CD4-positive, alpha-beta T cell (primary cell): ENCODE results near the gene CHD9. TPM values are rescaled to one million over a fixed set of nuclear protein-coding genes. Genes with fewer than 3 reads are reported as not detected.

Experiments
- ATAC-seq: fragments of 200-7000 bp; cut with Tn5 transposase; one replicate; pipeline ENCODE4 v1.10.0; 2022; ENCODE audit warnings: mild to moderate bottlenecking; ENCODE audit not compliant: poor library complexity
- CTCF ChIA-PET: fragments of 350-600 bp; sonication (Branson Sonifier 250); formaldehyde crosslinking; loops from one replicate; lab custom pipeline; 2021; ENCODE audit warnings: antibody characterized with exemption, inconsistent platforms; lab: Charles Lee
- POLR2A ChIA-PET: fragments of 350-600 bp; sonication (Branson Sonifier 250); formaldehyde crosslinking; loops from one replicate; lab custom pipeline; 2021; ENCODE audit warnings: antibody characterized with exemption, inconsistent platforms; lab: Charles Lee
- DNase-seq, 14 experiments: peaks; one replicate each; pipeline ENCODE4 v3.0.0-alpha.2; 2013 to 2020; ENCODE audit warnings: mixed read lengths in 2 of 14
- H3K27ac ChIP-seq, 2 donors: one replicate each; pipeline versions ENCODE4 v1.5.1 to v1.7.0; 2013; ENCODE audit warnings: low read length in 2 of 2, low read depth in 1 of 2, mild to moderate bottlenecking in 1 of 2
- H3K27me3 ChIP-seq, 2 experiments: 1 replicate in 1 of 2; 2 replicates in 1 of 2; pipeline versions ENCODE4 v1.6.1 to v1.7.0; 2013; ENCODE audit warnings: low read length in 2 of 2, control low read depth in 1 of 2, mild to moderate bottlenecking in 1 of 2, moderate library complexity in 1 of 2; ENCODE audit not compliant: insufficient read depth in 2 of 2, control insufficient read depth in 1 of 2
- H3K36me3 ChIP-seq: one replicate; pipeline ENCODE4 v1.6.1; 2013; ENCODE audit warnings: low read length, control low read depth; ENCODE audit not compliant: insufficient read depth
- H3K4me1 ChIP-seq: one replicate; pipeline ENCODE4 v1.6.1; 2013; ENCODE audit warnings: low read length, control low read depth; ENCODE audit not compliant: insufficient read depth
- H3K4me3 ChIP-seq: one replicate; pipeline ENCODE4 v1.5.1; 2013; ENCODE audit warnings: mild to moderate bottlenecking, low read length, moderate library complexity
- H3K9me3 ChIP-seq, 2 experiments: 1 replicate in 1 of 2; 2 replicates in 1 of 2; pipeline versions ENCODE4 v1.6.1 to v1.7.0; 2013; ENCODE audit warnings: low read length in 2 of 2, mild to moderate bottlenecking in 2 of 2, control low read depth in 1 of 2, moderate library complexity in 1 of 2; ENCODE audit not compliant: control insufficient read depth in 1 of 2, insufficient read depth in 1 of 2
- H3K27ac Mint-ChIP-seq: one replicate; pipeline ENCODE4 v1.8.0; 2020; ENCODE audit warnings: mixed read lengths
- H3K27me3 Mint-ChIP-seq: one replicate; pipeline ENCODE4 v1.8.0; 2021; ENCODE audit warnings: mixed read lengths
- H3K36me3 Mint-ChIP-seq: one replicate; pipeline ENCODE4 v1.8.0; 2021; ENCODE audit warnings: low read depth, mixed read lengths
- H3K4me1 Mint-ChIP-seq: one replicate; pipeline ENCODE4 v1.8.0; 2021; ENCODE audit warnings: low read depth, mixed read lengths
- H3K4me3 Mint-ChIP-seq: one replicate; pipeline ENCODE4 v1.8.0; 2020; ENCODE audit warnings: mild to moderate bottlenecking, mixed read lengths
- H3K9me3 Mint-ChIP-seq: one replicate; pipeline ENCODE4 v1.8.0; 2020; ENCODE audit warnings: mixed read lengths
- intact Hi-C, 2 experiments: fragments of 100-400 bp; cut with DNase I in 1 of 2; cut with micrococcal nuclease in 1 of 2; formaldehyde crosslinking; loops; one replicate each; pipeline versions ENCODE4 v1.15.1 to v1.9.0; 2023 to 2025; cut with DNase I, micrococcal nuclease
- total RNA-seq, 174 experiments: library from RNA in 2 of 174; stranded (reverse) in 2 of 174; gene quantifications; one replicate each; pipeline ENCODE4 v1.2.3 and lab custom pipeline; 2021 to 2026
- TF ChIP-seq, protein P1 (sequence below): fragments of 200-600 bp; IDR thresholded peaks from one replicate; pipeline ENCODE4 v1.8.0; 2022; ENCODE audit warnings: antibody characterized with exemption, mild to moderate bottlenecking

Gene CHD9
- total RNA-seq, 2 experiments from 2014 or later: 28.2 to 28.8 TPM

DNA sequence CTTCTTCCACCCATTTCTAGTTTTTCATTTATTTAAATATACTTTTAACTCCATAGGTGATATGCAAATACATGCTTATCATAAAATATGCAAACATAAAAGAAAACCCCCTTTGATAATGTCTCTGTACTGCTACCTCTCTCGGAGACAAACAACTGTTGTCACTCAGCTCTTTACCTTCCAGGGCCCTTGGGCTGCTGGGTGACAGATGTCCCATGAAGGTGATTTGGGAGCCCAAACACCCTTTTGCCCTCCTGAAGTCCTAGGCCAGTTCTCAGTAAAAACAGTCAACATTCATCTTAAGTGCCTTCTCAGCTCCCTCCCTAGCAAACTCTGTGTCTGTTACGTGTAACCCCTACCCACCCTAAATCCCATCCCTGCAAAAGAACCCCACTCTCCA is 37.5 kb downstream of the CHD9 start:
- intact Hi-C loops: no loop called here
- Mint-ChIP-seq H3K27ac (no peak overlapping the region), H3K4me3 (no peak overlapping the region), H3K36me3 (no peaks in the 10 kb centered on the region), H3K27me3 (no peaks in the 10 kb centered on the region), H3K4me1 (peaks cover 17% of the 10 kb centered on the region), H3K9me3 (no peaks in the 10 kb centered on the region)
- no peak for DNase-seq
- ChIA-PET POLR2A (no interaction called here), CTCF (no interaction called here)
- no peaks in the 10 kb centered on the region for H3K9me3 ChIP-seq
- H3K4me3 ChIP-seq: no peak overlapping the region
- ATAC-seq: no peak
- H3K4me1 ChIP-seq: peaks cover 40% of the 10 kb centered on the region
- no peaks in the 10 kb centered on the region for H3K36me3 ChIP-seq
- H3K27me3 ChIP-seq: no peaks in the 10 kb centered on the region
- H3K27ac ChIP-seq: no peak overlapping the region
- TF ChIP-seq, protein P1, sequence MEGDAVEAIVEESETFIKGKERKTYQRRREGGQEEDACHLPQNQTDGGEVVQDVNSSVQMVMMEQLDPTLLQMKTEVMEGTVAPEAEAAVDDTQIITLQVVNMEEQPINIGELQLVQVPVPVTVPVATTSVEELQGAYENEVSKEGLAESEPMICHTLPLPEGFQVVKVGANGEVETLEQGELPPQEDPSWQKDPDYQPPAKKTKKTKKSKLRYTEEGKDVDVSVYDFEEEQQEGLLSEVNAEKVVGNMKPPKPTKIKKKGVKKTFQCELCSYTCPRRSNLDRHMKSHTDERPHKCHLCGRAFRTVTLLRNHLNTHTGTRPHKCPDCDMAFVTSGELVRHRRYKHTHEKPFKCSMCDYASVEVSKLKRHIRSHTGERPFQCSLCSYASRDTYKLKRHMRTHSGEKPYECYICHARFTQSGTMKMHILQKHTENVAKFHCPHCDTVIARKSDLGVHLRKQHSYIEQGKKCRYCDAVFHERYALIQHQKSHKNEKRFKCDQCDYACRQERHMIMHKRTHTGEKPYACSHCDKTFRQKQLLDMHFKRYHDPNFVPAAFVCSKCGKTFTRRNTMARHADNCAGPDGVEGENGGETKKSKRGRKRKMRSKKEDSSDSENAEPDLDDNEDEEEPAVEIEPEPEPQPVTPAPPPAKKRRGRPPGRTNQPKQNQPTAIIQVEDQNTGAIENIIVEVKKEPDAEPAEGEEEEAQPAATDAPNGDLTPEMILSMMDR: no peak

DNA sequence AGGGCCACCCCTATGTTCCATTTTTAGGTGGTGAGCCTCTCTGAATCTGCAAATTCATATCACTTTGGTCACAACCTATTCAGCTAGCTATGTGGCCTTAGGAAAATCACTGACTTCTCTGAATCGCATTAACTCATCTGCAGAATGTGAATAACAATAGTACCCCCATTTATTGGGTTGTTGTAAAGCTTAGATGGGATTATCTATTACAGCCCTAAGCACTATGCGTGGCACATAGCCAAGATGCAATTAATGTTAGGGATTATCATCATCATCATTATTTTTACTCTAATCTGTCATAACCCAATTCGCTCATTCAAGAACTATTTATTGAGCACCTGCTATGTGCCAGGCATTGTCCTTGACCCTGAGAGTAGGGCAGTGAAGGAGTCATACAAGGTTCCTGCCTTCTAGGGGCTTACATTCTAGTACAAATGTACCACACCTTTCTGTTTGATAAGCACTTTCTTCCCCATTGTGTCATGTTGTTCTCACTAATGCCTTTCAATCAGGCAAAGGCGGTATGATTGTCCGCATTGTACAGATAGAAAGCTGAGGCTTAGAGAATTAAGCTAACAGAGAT is 38.5 kb downstream of the CHD9 start:
- H3K4me1 Mint-ChIP-seq: peaks cover 17% of the 10 kb centered on the region
- H3K4me3 Mint-ChIP-seq: no peak overlapping the region
- TF ChIP-seq, protein P1: no peak
- no peak overlapping the region for H3K4me3 ChIP-seq
- ATAC-seq: no peak
- peak overlapping the region; percentile 67 for H3K27ac Mint-ChIP-seq
- H3K36me3 ChIP-seq: no peaks in the 10 kb centered on the region
- H3K27me3 Mint-ChIP-seq: no peaks in the 10 kb centered on the region
- no peaks in the 10 kb centered on the region for H3K27me3 ChIP-seq
- intact Hi-C loops: no loop called here
- POLR2A ChIA-PET: interaction anchor here (0.6 kb wide), 1 partner anchor 104 kb away, joined by 3 read pairs; no protein-coding TSS in a partner anchor
- no peaks in the 10 kb centered on the region for H3K9me3 ChIP-seq
- CTCF ChIA-PET: no interaction called here
- no peaks in the 10 kb centered on the region for H3K9me3 Mint-ChIP-seq
- no peaks in the 10 kb centered on the region for H3K36me3 Mint-ChIP-seq
- peaks cover 44% of the 10 kb centered on the region for H3K4me1 ChIP-seq
- no peak overlapping the region for H3K27ac ChIP-seq
- no peak for DNase-seq

DNA sequence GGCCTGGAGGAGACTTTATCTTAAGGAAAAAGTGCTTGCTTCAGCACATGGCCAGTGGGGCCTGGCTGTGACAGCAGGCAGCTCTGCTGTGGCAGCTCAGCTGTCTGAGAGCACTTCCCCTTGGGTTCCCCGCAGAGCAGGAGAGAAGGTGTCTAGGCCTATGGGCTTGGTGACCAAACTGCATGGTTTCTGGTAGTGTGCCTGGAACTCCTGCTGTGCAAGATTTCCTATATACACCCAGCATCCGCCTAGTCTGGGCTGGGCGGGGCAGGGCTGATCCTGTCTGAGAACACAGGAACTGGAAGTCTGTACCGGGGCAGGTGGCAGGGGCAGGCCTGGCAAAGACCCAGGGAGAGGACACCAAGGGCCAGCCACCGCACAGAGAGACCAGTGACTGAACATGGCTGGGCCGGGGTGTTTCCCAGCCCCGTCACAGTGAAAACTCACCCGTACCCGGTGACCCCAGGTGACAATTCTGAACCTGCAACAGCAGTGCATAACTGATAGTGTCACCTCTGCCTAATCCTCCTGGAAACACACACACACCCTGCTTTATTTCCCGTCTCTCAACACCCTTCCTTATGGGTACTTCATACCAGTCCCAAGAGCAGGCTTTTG is 39.3 kb downstream of the CHD9 start:
- Histone ChIP-seq H3K27me3 (no peaks in the 10 kb centered on the region), H3K36me3 (no peaks in the 10 kb centered on the region), H3K4me3 (no peak overlapping the region), H3K27ac (peak overlapping the region in 1 of 2 donors; percentile 48), H3K9me3 (no peaks in the 10 kb centered on the region), H3K4me1 (peaks cover 53% of the 10 kb centered on the region)
- H3K4me1 Mint-ChIP-seq: peaks cover 24% of the 10 kb centered on the region
- CTCF ChIA-PET: no interaction called here
- H3K4me3 Mint-ChIP-seq: no peak overlapping the region
- POLR2A ChIA-PET: no interaction called here
- H3K27ac Mint-ChIP-seq: peak overlapping the region; percentile 67
- DNase-seq (peak in 9 of 14 experiments; percentile 5 to 76 (median 25)), ATAC-seq (peak; percentile 60)
- no peaks in the 10 kb centered on the region for H3K9me3 Mint-ChIP-seq
- no peaks in the 10 kb centered on the region for H3K36me3 Mint-ChIP-seq
- intact Hi-C loops: no loop called here
- H3K27me3 Mint-ChIP-seq: no peaks in the 10 kb centered on the region
- TF ChIP-seq, protein P1: no peak
